ENCODE measurements around the gene TBC1D10A.
A peak's percentile ranks its signal among the peaks of the same experiment; 100 is the strongest.

The TBC1D10A gene

DNA sequence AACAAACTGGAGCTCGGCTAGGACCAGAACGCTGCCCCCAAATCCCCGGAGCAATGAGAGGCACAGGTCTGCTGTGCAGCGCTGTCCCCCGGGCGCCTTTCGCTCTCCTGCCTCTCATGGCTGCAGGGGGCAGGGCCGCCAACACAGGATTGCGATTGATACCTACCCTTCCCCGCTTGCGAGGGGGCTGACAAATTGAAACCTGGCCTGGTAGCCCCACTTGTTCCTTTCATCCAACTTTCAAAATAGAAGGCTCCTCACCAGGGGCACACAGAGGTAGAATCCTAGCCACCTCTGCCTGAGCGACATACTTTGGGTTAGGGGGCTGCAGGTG, 36.8 kb downstream of the TBC1D10A start:
- H3K27ac ChIP-seq (ENCODE audit: low read depth, low read length) = no peak overlapping the region
- H3K4me1 ChIP-seq (ENCODE audit: control insufficient read depth, insufficient read depth, low read length) = peaks cover 15% of the 10 kb centered on the region
- H3K9ac ChIP-seq (ENCODE audit: low read length) = peak overlapping the region; percentile 56
- H3K9me3 ChIP-seq (ENCODE audit: control insufficient read depth, insufficient read depth, low read depth, low read length) = no peaks in the 10 kb centered on the region
- H3K36me3 ChIP-seq (ENCODE audit: control insufficient read depth, insufficient read depth, low read length) = peaks cover 15% of the 10 kb centered on the region
- H3K4me3 ChIP-seq (ENCODE audit: low read depth, low read length) = peak overlapping the region; percentile 72
- no peaks in the 10 kb centered on the region for H3K27me3 ChIP-seq (ENCODE audit: control insufficient read depth, insufficient read depth, low read length)

DNA sequence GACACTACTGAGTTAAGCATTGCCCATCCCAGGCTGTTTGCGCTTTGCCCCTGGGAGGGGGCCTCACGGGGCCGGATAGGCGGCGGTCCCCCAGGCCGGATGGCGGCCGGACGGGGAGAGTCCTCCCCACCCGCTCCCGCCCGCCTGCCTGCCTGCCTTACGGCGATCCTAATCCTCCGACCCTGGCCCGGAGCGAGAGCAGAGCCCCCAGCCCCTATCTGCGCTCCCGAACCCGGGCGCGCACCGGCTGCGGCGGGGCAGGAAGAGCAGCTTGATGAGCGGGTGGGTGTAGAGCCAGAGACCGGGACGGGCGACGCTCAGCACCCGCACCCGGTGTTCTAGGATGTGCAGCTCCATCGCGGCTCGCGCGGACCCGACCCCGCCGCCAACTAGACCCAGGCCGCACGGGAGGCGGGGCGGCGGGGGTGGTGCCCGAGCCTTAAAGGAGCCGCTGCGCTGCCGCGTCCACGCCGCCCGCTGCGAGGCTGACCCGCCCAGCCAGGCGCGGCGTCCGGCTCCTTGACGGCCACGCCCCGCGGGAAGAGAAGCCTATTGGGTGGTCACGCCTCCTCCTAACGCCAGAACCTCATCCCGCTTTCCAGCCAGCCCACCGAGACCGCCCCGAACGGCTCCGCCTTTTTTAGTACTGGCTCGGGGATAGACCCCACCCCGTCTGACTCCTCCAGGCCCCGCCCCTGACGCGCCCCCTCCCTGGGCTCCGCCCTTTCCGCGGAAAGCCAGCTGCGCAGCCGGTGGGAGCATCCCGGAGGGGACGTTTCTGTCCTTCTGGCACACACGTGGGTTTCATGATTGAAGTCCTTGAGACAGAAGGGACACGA, 37.4 kb downstream of the TBC1D10A start, which contains the start of gene CASTOR1:
Gene CASTOR1 (minus strand): TSS at position 365 of the 839 bp plus-strand sequence. CDS start 8 bp downstream, at position 357.
- Histone ChIP-seq H3K36me3 (ENCODE audit: control insufficient read depth, insufficient read depth, low read length) (peaks cover 15% of the 10 kb centered on the region), H3K4me1 (ENCODE audit: control insufficient read depth, insufficient read depth, low read length) (peaks cover 15% of the 10 kb centered on the region), H3K27me3 (ENCODE audit: control insufficient read depth, insufficient read depth, low read length) (no peaks in the 10 kb centered on the region), H3K4me3 (ENCODE audit: low read depth, low read length) (peak within 1 kb of the TSS; percentile 72), H3K9me3 (ENCODE audit: control insufficient read depth, insufficient read depth, low read depth, low read length) (no peaks in the 10 kb centered on the region), H3K27ac (ENCODE audit: low read depth, low read length) (no peak within 1 kb of the TSS), H3K9ac (ENCODE audit: low read length) (peak within 1 kb of the TSS; percentile 73)

DNA sequence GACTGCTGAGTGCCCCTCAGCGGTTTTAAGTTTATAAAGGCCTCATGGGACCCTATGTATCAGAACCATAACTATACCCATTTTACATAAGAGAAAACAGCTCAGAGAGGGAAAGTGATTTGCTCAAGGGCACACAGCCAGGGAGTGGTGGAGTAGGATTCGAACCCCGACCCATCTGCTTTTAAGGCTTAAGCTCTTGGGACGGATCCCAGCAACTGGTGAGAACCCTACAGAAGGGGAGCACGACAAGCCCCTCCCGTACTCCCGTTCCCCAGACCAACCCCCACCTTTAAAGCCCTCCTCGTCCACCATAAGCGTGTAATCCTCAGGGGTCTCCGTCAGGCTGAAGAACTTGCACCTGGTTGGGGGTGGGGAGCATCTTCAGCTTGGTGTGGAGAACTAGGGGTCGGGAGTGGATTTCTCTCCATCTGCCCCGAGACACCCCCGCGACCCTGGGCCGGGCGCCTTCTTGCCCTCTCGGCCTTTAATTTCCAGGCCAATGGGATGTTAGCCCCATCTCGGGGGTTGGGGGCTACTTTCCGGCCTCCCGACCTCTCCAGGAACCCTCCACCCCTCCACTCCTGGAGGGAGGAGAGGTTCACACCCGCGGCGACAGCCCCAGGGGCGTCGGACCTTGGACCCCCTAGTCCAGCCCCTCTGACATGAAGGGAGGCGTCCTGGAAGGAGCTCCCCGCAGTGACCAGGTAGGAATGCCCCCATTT, 38.2 kb downstream of the TBC1D10A start:
- Histone ChIP-seq H3K9me3 (ENCODE audit: control insufficient read depth, insufficient read depth, low read depth, low read length) (no peaks in the 10 kb centered on the region), H3K27ac (ENCODE audit: low read depth, low read length) (no peak overlapping the region)

DNA sequence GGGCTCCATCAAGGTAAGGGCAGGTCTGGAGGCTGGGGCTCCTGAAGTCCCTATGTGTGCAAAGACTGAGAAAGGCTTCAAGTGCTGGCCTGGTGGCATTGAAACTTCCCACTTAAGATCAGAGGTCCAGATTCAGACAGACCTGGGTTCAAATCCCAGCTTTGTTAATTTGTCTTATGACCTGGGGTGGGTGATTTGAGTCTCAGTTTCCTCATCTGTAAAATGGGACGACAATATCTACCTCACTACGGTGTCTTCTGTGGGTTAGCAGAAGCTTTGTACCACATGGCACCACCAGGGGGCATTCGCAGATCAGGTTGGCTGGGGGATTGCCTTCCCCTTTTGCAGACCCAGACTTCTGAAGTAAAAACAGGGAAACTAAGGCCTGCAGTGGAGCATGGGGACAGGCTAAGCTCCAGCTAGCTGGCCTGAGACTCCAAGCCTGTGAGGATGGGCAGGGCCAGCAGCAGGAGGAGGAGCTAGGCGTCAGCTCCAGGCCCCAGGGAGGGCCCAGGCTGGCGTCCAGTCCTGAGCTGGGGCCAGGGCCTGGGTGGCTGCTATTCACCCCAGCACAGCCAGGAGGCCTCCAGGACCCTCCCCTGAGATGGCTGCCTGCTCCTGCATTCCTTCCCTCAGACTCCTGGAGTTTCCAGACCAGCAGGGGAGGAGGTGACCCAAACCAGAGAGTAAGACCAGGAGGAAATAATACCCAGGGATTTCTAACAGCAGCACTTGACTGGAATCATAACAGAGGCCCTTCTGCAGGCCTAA, 38.9 kb downstream of the TBC1D10A start:
- no peaks in the 10 kb centered on the region for H3K9me3 ChIP-seq (ENCODE audit: control insufficient read depth, insufficient read depth, low read depth, low read length)
- peaks cover 7% of the 10 kb centered on the region; the same call in 1 of the 2 replicates for H3K36me3 ChIP-seq (ENCODE audit: control insufficient read depth, insufficient read depth, low read length)
- peaks cover 15% of the 10 kb centered on the region for H3K4me1 ChIP-seq (ENCODE audit: control insufficient read depth, insufficient read depth, low read length)
- peak overlapping the region; percentile 72 for H3K4me3 ChIP-seq (ENCODE audit: low read depth, low read length)
- H3K9ac ChIP-seq (ENCODE audit: low read length) = no peak overlapping the region
- H3K27me3 ChIP-seq (ENCODE audit: control insufficient read depth, insufficient read depth, low read length) = no peaks in the 10 kb centered on the region
- no peak overlapping the region for H3K27ac ChIP-seq (ENCODE audit: low read depth, low read length)

More for the DNA sequence above, 38.2 kb downstream of the TBC1D10A start:
- Histone ChIP-seq H3K36me3 (ENCODE audit: control insufficient read depth, insufficient read depth, low read length) (peaks cover 11% of the 10 kb centered on the region), H3K9ac (ENCODE audit: low read length) (peak overlapping the region; percentile 73), H3K4me3 (ENCODE audit: low read depth, low read length) (peak overlapping the region; percentile 72), H3K4me1 (ENCODE audit: control insufficient read depth, insufficient read depth, low read length) (peaks cover 15% of the 10 kb centered on the region), H3K27me3 (ENCODE audit: control insufficient read depth, insufficient read depth, low read length) (no peaks in the 10 kb centered on the region)

DNA sequence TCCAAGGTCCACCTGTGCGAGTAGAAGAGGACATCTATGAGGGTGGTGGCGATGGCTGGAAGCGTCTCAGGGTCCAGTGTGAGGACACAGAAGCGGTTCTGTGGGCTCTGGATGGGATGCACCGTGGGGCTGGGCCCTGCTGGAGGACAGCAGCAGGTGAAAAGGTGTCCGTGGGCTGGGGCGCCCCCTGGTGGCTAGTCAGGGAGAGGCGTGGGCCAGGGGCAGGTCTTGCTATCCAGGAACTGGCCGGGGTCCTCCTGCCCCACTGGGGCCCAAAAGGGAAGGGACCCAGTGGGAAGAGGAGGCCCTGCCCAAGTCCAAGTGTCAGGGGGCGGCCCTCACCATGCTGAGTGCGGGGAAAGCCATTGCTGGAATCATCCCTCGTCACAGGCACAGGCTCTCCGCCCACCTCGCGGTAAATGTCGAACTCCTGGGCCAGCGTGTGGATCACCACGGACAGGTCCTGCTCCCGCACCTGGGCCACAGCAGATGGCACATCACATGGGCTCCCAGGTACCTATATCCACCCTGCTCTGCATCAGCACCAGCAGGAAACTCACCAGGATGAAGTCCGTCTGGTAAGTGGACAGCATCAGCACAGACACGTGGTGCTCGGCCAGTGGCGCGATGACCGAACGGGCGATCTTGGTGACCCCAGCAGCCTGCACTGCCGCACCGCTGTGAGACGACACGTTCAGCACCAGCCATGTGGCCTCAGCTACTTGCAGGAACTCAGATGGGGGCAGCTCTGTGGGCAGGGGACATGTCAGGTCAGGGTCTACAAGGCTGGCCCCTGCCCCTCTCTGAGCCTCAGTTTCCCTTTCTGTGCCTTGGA, 39.7 kb downstream of the TBC1D10A start:
- Histone ChIP-seq H3K4me1 (ENCODE audit: control insufficient read depth, insufficient read depth, low read length) (peaks cover 15% of the 10 kb centered on the region), H3K27ac (ENCODE audit: low read depth, low read length) (no peak overlapping the region), H3K27me3 (ENCODE audit: control insufficient read depth, insufficient read depth, low read length) (no peaks in the 10 kb centered on the region), H3K9me3 (ENCODE audit: control insufficient read depth, insufficient read depth, low read depth, low read length) (no peaks in the 10 kb centered on the region), H3K4me3 (ENCODE audit: low read depth, low read length) (no peak overlapping the region), H3K9ac (ENCODE audit: low read length) (no peak overlapping the region), H3K36me3 (ENCODE audit: control insufficient read depth, insufficient read depth, low read length) (peaks cover 4% of the 10 kb centered on the region; the same call in 1 of the 2 replicates)

DNA sequence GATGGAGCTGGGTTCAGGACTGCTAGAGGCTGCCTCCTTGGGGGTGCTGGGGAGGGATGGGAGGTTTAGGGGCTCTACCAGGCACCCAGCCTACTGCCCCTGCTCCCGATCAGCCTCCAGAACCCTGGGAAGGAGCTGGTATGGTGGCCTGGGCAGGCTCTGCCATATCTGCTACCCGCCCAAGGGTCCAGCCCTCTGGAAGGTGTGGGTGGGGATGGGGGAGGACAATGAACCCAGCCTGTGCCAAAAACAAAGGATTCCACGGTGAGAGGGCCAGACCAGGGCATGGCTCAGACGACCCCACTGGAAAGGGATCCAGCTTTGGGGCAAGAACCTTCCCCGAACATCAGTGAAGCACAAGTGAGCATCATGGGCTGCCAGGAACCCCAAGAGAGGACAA, 40.4 kb downstream of the TBC1D10A start:
- Histone ChIP-seq H3K9ac (ENCODE audit: low read length) (no peak overlapping the region), H3K9me3 (ENCODE audit: control insufficient read depth, insufficient read depth, low read depth, low read length) (no peaks in the 10 kb centered on the region), H3K27me3 (ENCODE audit: control insufficient read depth, insufficient read depth, low read length) (no peaks in the 10 kb centered on the region), H3K4me3 (ENCODE audit: low read depth, low read length) (no peak overlapping the region), H3K4me1 (ENCODE audit: control insufficient read depth, insufficient read depth, low read length) (peaks cover 15% of the 10 kb centered on the region), H3K27ac (ENCODE audit: low read depth, low read length) (no peak overlapping the region), H3K36me3 (ENCODE audit: control insufficient read depth, insufficient read depth, low read length) (peaks cover 4% of the 10 kb centered on the region; the same call in 1 of the 2 replicates)

DNA sequence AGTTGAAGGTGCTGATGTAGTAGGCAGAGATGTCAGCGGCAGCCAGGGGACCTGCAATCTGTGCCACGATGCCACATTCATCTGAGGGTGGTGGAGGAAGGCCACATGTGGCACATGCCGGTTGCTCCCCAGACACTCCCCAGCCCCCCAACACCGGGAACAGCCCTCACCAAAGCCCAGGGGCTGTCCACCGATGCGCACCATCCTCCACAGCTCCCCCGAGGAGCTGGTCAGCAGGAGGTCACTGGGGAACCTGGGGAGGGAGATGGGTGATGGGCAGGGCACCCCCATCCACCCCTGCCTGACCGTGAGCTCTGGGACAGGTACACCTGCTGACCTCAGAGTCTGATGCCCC, 40.9 kb downstream of the TBC1D10A start:
- peaks cover 11% of the 10 kb centered on the region for H3K4me1 ChIP-seq (ENCODE audit: control insufficient read depth, insufficient read depth, low read length)
- no peak overlapping the region for H3K9ac ChIP-seq (ENCODE audit: low read length)
- peaks cover 4% of the 10 kb centered on the region; the same call in 1 of the 2 replicates for H3K36me3 ChIP-seq (ENCODE audit: control insufficient read depth, insufficient read depth, low read length)
- no peak overlapping the region for H3K4me3 ChIP-seq (ENCODE audit: low read depth, low read length)
- no peaks in the 10 kb centered on the region for H3K27me3 ChIP-seq (ENCODE audit: control insufficient read depth, insufficient read depth, low read length)
- no peaks in the 10 kb centered on the region for H3K9me3 ChIP-seq (ENCODE audit: control insufficient read depth, insufficient read depth, low read depth, low read length)
- no peak overlapping the region for H3K27ac ChIP-seq (ENCODE audit: low read depth, low read length)

DNA sequence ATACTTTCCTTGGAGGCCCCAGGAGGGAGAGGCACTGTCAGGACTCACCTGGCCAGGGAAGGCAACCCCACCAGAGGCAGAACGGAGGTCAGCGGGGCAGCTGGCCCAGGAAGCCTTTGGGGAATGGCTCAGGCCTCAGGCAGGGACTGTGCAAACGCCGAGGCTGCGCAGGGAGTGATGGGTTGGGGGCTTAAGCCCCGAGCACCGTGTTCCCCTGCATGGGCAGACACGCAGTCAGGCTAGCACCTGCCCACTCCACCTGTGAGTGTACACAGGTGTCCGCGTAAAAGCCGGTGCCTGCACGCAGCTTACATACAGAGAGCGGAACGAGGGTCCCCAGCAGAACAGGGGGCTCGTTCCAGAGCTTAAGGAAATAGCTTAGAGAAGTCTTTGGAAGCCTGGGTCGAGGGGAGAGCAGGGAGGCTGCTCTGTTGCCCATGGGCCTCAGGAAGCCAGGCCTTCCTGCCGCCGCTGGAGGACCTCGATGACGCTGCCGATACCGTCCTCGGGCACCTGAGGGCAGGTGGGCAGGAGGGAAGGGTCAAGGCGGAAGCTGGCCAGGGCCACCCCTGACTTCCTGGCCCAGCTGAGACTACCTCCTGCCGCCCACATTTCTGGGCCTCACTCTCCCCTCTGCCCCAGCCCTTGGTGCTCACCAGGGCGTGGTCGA, 41.4 kb downstream of the TBC1D10A start:
- Histone ChIP-seq H3K9ac (ENCODE audit: low read length) (no peak overlapping the region), H3K27ac (ENCODE audit: low read depth, low read length) (no peak overlapping the region), H3K36me3 (ENCODE audit: control insufficient read depth, insufficient read depth, low read length) (peaks cover 4% of the 10 kb centered on the region; the same call in 1 of the 2 replicates), H3K9me3 (ENCODE audit: control insufficient read depth, insufficient read depth, low read depth, low read length) (no peaks in the 10 kb centered on the region), H3K4me3 (ENCODE audit: low read depth, low read length) (no peak overlapping the region), H3K4me1 (ENCODE audit: control insufficient read depth, insufficient read depth, low read length) (peaks cover 6% of the 10 kb centered on the region), H3K27me3 (ENCODE audit: control insufficient read depth, insufficient read depth, low read length) (no peaks in the 10 kb centered on the region)

DNA sequence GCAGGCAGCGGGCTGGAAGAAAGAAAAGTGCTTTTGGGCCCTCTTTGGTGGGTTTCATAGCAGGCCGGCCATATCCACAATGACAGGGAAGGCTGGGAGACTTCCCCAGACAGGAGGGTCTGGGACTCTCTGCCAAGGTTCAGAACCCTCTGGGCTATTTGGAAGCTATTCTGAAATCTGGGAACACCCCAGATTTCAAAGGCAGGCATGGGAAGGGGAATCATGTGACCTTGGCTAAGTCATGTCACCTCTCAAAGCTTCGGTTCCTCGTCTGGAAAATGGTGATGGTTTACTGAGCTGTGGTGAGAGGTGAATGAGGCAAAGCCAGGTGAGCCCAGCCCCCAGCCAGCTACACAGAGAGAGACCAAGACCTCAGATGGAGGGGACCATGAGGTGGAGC, 42.1 kb downstream of the TBC1D10A start:
- Histone ChIP-seq H3K4me1 (ENCODE audit: control insufficient read depth, insufficient read depth, low read length) (no peaks in the 10 kb centered on the region), H3K36me3 (ENCODE audit: control insufficient read depth, insufficient read depth, low read length) (peaks cover 4% of the 10 kb centered on the region; the same call in 1 of the 2 replicates), H3K27me3 (ENCODE audit: control insufficient read depth, insufficient read depth, low read length) (no peaks in the 10 kb centered on the region), H3K9ac (ENCODE audit: low read length) (no peak overlapping the region), H3K4me3 (ENCODE audit: low read depth, low read length) (no peak overlapping the region), H3K27ac (ENCODE audit: low read depth, low read length) (no peak overlapping the region), H3K9me3 (ENCODE audit: control insufficient read depth, insufficient read depth, low read depth, low read length) (no peaks in the 10 kb centered on the region)

DNA sequence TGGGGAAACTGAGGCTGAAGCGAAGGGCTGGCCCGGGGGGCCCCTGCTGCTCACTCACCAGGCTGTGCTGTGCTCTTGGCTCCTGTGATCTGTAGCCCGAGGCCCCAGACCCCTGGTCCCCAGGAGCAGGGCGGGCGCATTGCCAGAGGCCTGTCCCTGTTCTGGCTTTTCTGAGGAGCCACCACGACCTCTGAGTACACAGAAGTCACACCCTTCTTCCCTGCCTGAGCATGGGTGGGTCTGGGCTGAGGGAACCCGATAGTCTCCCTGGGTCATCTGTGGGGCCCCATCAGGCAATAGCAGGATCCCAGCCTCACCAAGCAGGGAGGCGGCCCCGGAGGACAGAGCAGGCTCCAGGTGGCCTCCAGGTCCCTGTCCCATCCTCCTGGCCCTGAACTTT, 42.6 kb downstream of the TBC1D10A start:
- Histone ChIP-seq H3K4me1 (ENCODE audit: control insufficient read depth, insufficient read depth, low read length) (no peaks in the 10 kb centered on the region), H3K27me3 (ENCODE audit: control insufficient read depth, insufficient read depth, low read length) (no peaks in the 10 kb centered on the region), H3K36me3 (ENCODE audit: control insufficient read depth, insufficient read depth, low read length) (peaks cover 4% of the 10 kb centered on the region; the same call in 1 of the 2 replicates), H3K9ac (ENCODE audit: low read length) (no peak overlapping the region), H3K27ac (ENCODE audit: low read depth, low read length) (no peak overlapping the region), H3K4me3 (ENCODE audit: low read depth, low read length) (no peak overlapping the region), H3K9me3 (ENCODE audit: control insufficient read depth, insufficient read depth, low read depth, low read length) (no peaks in the 10 kb centered on the region)

Data from HUES6 (cell line).